HepG2 (cell line): ENCODE results near the gene GJC2. TPM values are rescaled to one million over a fixed set of nuclear protein-coding genes. Genes with fewer than 3 reads are reported as not detected.

ENCODE experiments used
- ESRRA ChIP-seq: sonication (generic); formaldehyde crosslinking; IDR thresholded peaks from 2 replicates; pipeline ENCODE4 v1.5.1; 2020; ENCODE audit warnings: mild to moderate bottlenecking, low read depth, missing genetic modification reagents
- RBM22 ChIP-seq: fragments of 200-400 bp; formaldehyde crosslinking; optimal IDR thresholded peaks from 2 replicates; pipeline ENCODE3; 2017; ENCODE audit warnings: mild to moderate bottlenecking, low read length, moderate library complexity
- SALL2 ChIP-seq: sonication (generic); formaldehyde crosslinking; IDR thresholded peaks from 2 replicates; pipeline ENCODE4 v1.8.1; 2023; ENCODE audit warnings: mild to moderate bottlenecking, missing genetic modification reagents, inconsistent platforms
- THYN1 ChIP-seq: sonication (generic); formaldehyde crosslinking; IDR thresholded peaks from 2 replicates; pipeline ENCODE4 v1.8.1; 2023; ENCODE audit warnings: low read depth, mild to moderate bottlenecking, moderate library complexity, missing genetic modification reagents, borderline replicate concordance
- polyA plus RNA-seq, 8 experiments: library from polyadenylated mRNA; depleted of rRNA in 3 of 8; stranded (reverse) in 7 of 8; unstranded in 1 of 8; fragments of >200 nt; fragmentation: Illumina TruSeq in 4 of 8; extraction: Trizol in 4 of 8; gene quantifications; 2 replicates each; pipeline versions ENCODE4 v1.2.1 to v1.2.3, GENCODE V29; 2011 to 2016; ENCODE audit warnings: low read depth in 4 of 8, missing spikeins in 1 of 8, mixed read lengths in 1 of 8; ENCODE audit not compliant: insufficient read depth in 1 of 8
- total RNA-seq, 5 experiments: library from RNA; depleted of rRNA; stranded (reverse); fragments of >200 nt; fragmentation: Illumina TruSeq; extraction: Trizol; gene quantifications; 2 replicates each; pipeline ENCODE4 v1.2.3, GENCODE V29; 2016; ENCODE audit warnings: low read depth in 1 of 5
- TF ChIP-seq, protein P1 (sequence below): sonication (generic); formaldehyde crosslinking; conservative IDR thresholded peaks from 2 replicates; pipeline ENCODE4 v1.4.0; 2020; ENCODE audit warnings: mild to moderate bottlenecking, missing genetic modification reagents, moderate library complexity
- TF ChIP-seq, protein P2 (sequence below): sonication (generic); formaldehyde crosslinking; IDR thresholded peaks from 2 replicates; pipeline ENCODE4 v1.5.0; 2020; ENCODE audit warnings: mild to moderate bottlenecking, missing genetic modification reagents
- TF ChIP-seq, protein P3 (sequence below): sonication (generic); formaldehyde crosslinking; IDR thresholded peaks from 2 replicates; pipeline ENCODE4 v1.8.1; 2022; ENCODE audit warnings: low read depth, mild to moderate bottlenecking, missing genetic modification reagents
- TF ChIP-seq, protein P4 (sequence below): sonication (generic); formaldehyde crosslinking; IDR thresholded peaks from 2 replicates; pipeline ENCODE4 v1.4.0; 2020; ENCODE audit warnings: missing genetic modification reagents, borderline replicate concordance
- TF ChIP-seq, protein P5 (sequence below): sonication (generic); formaldehyde crosslinking; IDR thresholded peaks from 2 replicates; pipeline ENCODE4 v1.8.0; 2022; ENCODE audit warnings: mild to moderate bottlenecking, missing genetic modification reagents, borderline replicate concordance
- TF ChIP-seq, protein P6 (sequence below): IDR thresholded peaks from 2 replicates; pipeline ENCODE4 v1.6.1; 2016; ENCODE audit warnings: mild to moderate bottlenecking, missing biosample characterization, missing genetic modification reagents

The GJC2 gene
- total and polyA plus RNA-seq, 2 of the 13 experiments (the other 11 are each of a cell fraction or from before 2014, with no cell fraction given): 1.6 to 3.8 TPM

DNA sequence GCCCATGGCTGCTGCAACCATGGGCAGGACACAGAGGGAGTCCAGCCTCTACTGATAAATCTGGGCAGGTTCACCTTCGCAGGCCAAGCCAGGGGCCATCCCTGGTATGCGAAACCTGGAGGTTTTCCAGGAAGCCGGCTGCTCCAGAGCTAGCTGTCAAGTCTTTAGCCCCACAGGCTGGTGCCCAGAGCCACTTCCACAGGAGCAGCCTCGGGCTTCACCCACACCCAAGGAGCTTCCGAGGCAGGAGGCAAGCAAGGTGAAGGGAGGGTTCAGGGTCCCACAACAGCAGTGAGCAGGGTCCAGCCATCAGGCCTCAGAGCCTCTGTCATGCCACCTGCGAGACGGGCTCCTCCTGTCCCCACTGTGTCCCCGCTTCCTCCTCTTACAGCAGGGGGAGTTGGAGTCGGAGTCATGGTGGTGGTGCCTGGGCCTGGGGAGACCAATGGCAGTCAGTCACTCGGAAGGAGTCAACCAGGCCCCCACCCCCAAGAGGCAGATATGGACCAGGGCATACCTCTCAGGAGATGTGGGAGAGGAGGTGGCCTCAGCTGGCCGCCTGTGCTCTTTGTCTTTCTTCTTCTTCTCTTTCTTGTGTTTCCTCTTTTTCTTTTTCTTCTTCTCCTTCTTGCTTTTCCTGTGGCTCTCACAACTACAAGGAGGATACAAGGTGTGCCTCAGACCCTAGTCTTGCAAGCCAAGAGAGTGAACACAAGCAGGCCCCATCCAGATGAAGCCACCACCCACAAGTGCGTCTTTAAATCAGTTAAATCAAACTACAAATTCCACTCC lies 48.7 kb upstream of the GJC2 start (continued):
- TF ChIP-seq, protein P1, sequence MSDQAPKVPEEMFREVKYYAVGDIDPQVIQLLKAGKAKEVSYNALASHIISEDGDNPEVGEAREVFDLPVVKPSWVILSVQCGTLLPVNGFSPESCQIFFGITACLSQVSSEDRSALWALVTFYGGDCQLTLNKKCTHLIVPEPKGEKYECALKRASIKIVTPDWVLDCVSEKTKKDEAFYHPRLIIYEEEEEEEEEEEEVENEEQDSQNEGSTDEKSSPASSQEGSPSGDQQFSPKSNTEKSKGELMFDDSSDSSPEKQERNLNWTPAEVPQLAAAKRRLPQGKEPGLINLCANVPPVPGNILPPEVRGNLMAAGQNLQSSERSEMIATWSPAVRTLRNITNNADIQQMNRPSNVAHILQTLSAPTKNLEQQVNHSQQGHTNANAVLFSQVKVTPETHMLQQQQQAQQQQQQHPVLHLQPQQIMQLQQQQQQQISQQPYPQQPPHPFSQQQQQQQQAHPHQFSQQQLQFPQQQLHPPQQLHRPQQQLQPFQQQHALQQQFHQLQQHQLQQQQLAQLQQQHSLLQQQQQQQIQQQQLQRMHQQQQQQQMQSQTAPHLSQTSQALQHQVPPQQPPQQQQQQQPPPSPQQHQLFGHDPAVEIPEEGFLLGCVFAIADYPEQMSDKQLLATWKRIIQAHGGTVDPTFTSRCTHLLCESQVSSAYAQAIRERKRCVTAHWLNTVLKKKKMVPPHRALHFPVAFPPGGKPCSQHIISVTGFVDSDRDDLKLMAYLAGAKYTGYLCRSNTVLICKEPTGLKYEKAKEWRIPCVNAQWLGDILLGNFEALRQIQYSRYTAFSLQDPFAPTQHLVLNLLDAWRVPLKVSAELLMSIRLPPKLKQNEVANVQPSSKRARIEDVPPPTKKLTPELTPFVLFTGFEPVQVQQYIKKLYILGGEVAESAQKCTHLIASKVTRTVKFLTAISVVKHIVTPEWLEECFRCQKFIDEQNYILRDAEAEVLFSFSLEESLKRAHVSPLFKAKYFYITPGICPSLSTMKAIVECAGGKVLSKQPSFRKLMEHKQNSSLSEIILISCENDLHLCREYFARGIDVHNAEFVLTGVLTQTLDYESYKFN: no peak
- TF ChIP-seq, protein P2, sequence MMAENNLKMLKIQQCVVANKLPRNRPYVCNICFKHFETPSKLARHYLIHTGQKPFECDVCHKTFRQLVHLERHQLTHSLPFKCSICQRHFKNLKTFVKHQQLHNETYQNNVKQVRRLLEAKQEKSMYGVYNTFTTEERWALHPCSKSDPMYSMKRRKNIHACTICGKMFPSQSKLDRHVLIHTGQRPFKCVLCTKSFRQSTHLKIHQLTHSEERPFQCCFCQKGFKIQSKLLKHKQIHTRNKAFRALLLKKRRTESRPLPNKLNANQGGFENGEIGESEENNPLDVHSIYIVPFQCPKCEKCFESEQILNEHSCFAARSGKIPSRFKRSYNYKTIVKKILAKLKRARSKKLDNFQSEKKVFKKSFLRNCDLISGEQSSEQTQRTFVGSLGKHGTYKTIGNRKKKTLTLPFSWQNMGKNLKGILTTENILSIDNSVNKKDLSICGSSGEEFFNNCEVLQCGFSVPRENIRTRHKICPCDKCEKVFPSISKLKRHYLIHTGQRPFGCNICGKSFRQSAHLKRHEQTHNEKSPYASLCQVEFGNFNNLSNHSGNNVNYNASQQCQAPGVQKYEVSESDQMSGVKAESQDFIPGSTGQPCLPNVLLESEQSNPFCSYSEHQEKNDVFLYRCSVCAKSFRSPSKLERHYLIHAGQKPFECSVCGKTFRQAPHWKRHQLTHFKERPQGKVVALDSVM: no peak
- no peak for TF ChIP-seq THYN1 (CRISPR knock-in tag)
- TF ChIP-seq, protein P3, sequence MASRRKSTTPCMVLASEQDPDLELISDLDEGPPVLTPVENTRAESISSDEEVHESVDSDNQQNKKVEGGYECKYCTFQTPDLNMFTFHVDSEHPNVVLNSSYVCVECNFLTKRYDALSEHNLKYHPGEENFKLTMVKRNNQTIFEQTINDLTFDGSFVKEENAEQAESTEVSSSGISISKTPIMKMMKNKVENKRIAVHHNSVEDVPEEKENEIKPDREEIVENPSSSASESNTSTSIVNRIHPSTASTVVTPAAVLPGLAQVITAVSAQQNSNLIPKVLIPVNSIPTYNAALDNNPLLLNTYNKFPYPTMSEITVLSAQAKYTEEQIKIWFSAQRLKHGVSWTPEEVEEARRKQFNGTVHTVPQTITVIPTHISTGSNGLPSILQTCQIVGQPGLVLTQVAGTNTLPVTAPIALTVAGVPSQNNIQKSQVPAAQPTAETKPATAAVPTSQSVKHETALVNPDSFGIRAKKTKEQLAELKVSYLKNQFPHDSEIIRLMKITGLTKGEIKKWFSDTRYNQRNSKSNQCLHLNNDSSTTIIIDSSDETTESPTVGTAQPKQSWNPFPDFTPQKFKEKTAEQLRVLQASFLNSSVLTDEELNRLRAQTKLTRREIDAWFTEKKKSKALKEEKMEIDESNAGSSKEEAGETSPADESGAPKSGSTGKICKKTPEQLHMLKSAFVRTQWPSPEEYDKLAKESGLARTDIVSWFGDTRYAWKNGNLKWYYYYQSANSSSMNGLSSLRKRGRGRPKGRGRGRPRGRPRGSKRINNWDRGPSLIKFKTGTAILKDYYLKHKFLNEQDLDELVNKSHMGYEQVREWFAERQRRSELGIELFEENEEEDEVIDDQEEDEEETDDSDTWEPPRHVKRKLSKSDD (CRISPR knock-in tag): no peak
- TF ChIP-seq, protein P4, sequence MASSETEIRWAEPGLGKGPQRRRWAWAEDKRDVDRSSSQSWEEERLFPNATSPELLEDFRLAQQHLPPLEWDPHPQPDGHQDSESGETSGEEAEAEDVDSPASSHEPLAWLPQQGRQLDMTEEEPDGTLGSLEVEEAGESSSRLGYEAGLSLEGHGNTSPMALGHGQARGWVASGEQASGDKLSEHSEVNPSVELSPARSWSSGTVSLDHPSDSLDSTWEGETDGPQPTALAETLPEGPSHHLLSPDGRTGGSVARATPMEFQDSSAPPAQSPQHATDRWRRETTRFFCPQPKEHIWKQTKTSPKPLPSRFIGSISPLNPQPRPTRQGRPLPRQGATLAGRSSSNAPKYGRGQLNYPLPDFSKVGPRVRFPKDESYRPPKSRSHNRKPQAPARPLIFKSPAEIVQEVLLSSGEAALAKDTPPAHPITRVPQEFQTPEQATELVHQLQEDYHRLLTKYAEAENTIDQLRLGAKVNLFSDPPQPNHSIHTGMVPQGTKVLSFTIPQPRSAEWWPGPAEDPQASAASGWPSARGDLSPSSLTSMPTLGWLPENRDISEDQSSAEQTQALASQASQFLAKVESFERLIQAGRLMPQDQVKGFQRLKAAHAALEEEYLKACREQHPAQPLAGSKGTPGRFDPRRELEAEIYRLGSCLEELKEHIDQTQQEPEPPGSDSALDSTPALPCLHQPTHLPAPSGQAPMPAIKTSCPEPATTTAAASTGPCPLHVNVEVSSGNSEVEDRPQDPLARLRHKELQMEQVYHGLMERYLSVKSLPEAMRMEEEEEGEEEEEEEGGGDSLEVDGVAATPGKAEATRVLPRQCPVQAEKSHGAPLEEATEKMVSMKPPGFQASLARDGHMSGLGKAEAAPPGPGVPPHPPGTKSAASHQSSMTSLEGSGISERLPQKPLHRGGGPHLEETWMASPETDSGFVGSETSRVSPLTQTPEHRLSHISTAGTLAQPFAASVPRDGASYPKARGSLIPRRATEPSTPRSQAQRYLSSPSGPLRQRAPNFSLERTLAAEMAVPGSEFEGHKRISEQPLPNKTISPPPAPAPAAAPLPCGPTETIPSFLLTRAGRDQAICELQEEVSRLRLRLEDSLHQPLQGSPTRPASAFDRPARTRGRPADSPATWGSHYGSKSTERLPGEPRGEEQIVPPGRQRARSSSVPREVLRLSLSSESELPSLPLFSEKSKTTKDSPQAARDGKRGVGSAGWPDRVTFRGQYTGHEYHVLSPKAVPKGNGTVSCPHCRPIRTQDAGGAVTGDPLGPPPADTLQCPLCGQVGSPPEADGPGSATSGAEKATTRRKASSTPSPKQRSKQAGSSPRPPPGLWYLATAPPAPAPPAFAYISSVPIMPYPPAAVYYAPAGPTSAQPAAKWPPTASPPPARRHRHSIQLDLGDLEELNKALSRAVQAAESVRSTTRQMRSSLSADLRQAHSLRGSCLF (CRISPR knock-in tag): no peak
- no peak for TF ChIP-seq ESRRA (CRISPR knock-in tag)
- TF ChIP-seq, protein P5, sequence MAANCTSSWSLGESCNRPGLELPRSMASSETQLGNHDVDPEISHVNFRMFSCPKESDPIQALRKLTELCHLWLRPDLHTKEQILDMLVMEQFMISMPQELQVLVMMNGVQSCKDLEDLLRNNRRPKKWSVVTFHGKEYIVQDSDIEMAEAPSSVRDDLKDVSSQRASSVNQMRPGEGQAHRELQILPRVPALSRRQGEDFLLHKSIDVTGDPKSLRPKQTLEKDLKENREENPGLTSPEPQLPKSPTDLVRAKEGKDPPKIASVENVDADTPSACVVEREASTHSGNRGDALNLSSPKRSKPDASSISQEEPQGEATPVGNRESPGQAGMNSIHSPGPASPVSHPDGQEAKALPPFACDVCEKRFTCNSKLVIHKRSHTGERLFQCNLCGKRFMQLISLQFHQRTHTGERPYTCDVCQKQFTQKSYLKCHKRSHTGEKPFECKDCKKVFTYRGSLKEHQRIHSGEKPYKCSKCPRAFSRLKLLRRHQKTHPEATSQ (CRISPR knock-in tag): no peak
- TF ChIP-seq RBM22: peak; percentile 95
- TF ChIP-seq SALL2 (CRISPR knock-in tag): 0 out of 2 replicates have a peak, but pooled peaks have one; percentile 26
- TF ChIP-seq, protein P6, sequence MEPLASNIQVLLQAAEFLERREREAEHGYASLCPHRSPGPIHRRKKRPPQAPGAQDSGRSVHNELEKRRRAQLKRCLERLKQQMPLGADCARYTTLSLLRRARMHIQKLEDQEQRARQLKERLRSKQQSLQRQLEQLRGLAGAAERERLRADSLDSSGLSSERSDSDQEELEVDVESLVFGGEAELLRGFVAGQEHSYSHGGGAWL (CRISPR knock-in tag): no peak
